IMR-90 (cell line): ENCODE results near the gene PITPNM1. TPM values are rescaled to one million over a fixed set of nuclear protein-coding genes. Genes with fewer than 3 reads are reported as not detected.
A peak's percentile ranks its signal among the peaks of the same experiment; 100 is the strongest.

Source experiments
- ATAC-seq: fragments of 200-7000 bp; cut with Tn5 transposase; 2 replicates; pipeline ENCODE4 v1.9.1; 2020; ENCODE audit warnings: low read depth, mild to moderate bottlenecking, moderate library complexity
- BruUV-seq: library from RNA; stranded (reverse); fragments of 400-500 nt; replicated peaks from 2 replicates; lab custom pipeline; 2021; lab: Mats Ljungman, UMichigan
- CTCF ChIA-PET: fragments of 300-600 bp; formaldehyde crosslinking; extraction: SDS; loops from one replicate; lab custom pipeline; 2021; ENCODE audit warnings: antibody characterized with exemption; lab: Yijun Ruan, JAX
- POLR2A ChIA-PET: fragments of 300-600 bp; sonication (Branson Sonifier 250); formaldehyde crosslinking; loops from one replicate; lab custom pipeline; 2022; ENCODE audit warnings: antibody characterized with exemption; ENCODE audit not compliant: unreplicated experiment; lab: Charles Lee
- DNase-seq: peaks from one replicate; pipeline ENCODE4 v3.0.0; 2013
- H2AFZ ChIP-seq: replicated peaks from 2 replicates; pipeline ENCODE3; 2013; ENCODE audit warnings: low read length, mild to moderate bottlenecking; ENCODE audit not compliant: poor library complexity
- H2AK5ac ChIP-seq: 2 replicates; pipeline ENCODE4 v1.6.1; 2013; ENCODE audit warnings: low read depth, low read length, inconsistent platforms
- H2AK9ac ChIP-seq: replicated peaks from 2 replicates; pipeline ENCODE3; 2013; ENCODE audit warnings: mild to moderate bottlenecking, low read depth, low read length, moderate library complexity; ENCODE audit not compliant: poor library complexity
- H2BK120ac ChIP-seq: 2 replicates; pipeline ENCODE4 v1.6.1; 2013; ENCODE audit warnings: low read depth, low read length, inconsistent platforms
- H2BK15ac ChIP-seq: 3 replicates; pipeline ENCODE4 v1.6.1; 2013; ENCODE audit warnings: low read depth, low read length, inconsistent platforms
- H2BK20ac ChIP-seq: 2 replicates; pipeline ENCODE4 v1.6.1; 2013; ENCODE audit warnings: low read depth, mild to moderate bottlenecking, inconsistent platforms, low read length, moderate library complexity
- H2BK5ac ChIP-seq: 2 replicates; pipeline ENCODE4 v1.6.1; 2013; ENCODE audit warnings: mild to moderate bottlenecking, low read depth, low read length, inconsistent platforms; ENCODE audit not compliant: poor library complexity, severe bottlenecking
- H3K14ac ChIP-seq: replicated peaks from 2 replicates; pipeline ENCODE4 v1.6.1; 2013; ENCODE audit warnings: low read depth, low read length, inconsistent platforms
- H3K18ac ChIP-seq: 2 replicates; pipeline ENCODE4 v1.6.1; 2013; ENCODE audit warnings: low read depth, low read length, control low read depth
- H3K23ac ChIP-seq: 2 replicates; pipeline ENCODE4 v1.6.1; 2013; ENCODE audit warnings: low read depth, low read length, inconsistent platforms
- H3K27ac ChIP-seq: 2 replicates; pipeline ENCODE4 v1.5.1; 2013; ENCODE audit warnings: mild to moderate bottlenecking, control low read depth, low read length; ENCODE audit not compliant: insufficient read depth
- H3K27me3 ChIP-seq: 2 replicates; pipeline ENCODE4 v1.6.1; 2013; ENCODE audit warnings: low read length; ENCODE audit not compliant: control insufficient read depth, insufficient read depth
- H3K36me3 ChIP-seq: 2 replicates; pipeline ENCODE4 v1.6.1; 2013; ENCODE audit warnings: low read length, mixed read lengths; ENCODE audit not compliant: control insufficient read depth, insufficient read depth
- H3K4ac ChIP-seq: 2 replicates; pipeline ENCODE4 v1.6.1; 2013; ENCODE audit warnings: low read depth, low read length, inconsistent platforms
- H3K4me1 ChIP-seq: 2 replicates; pipeline ENCODE4 v1.6.1; 2013; ENCODE audit warnings: low read length, mixed read lengths; ENCODE audit not compliant: control insufficient read depth, insufficient read depth
- H3K4me2 ChIP-seq: 2 replicates; pipeline ENCODE4 v1.6.1; 2013; ENCODE audit warnings: low read depth, mild to moderate bottlenecking, control low read depth, low read length, moderate library complexity
- H3K4me3 ChIP-seq: 2 replicates; pipeline ENCODE4 v1.5.1; 2013; ENCODE audit warnings: low read depth, mild to moderate bottlenecking, control low read depth, low read length, moderate library complexity; ENCODE audit not compliant: insufficient read depth
- H3K56ac ChIP-seq: 2 replicates; pipeline ENCODE4 v1.6.1; 2013; ENCODE audit warnings: low read length, inconsistent platforms; ENCODE audit not compliant: insufficient read depth; ENCODE audit errors: extremely low read depth
- H3K79me1 ChIP-seq, 2 experiments: 2 replicates each; pipeline ENCODE4 v1.6.1; 2013; ENCODE audit warnings: low read length in 2 of 2, inconsistent platforms in 1 of 2, low read depth in 1 of 2
- H3K9ac ChIP-seq: 2 replicates; pipeline ENCODE4 v1.6.1; 2013; ENCODE audit warnings: low read depth, low read length, control low read depth
- H3K9me1 ChIP-seq: 2 replicates; pipeline ENCODE4 v1.6.1; 2013; ENCODE audit warnings: low read length, inconsistent platforms; ENCODE audit not compliant: insufficient read depth
- H3K9me3 ChIP-seq: 2 replicates; pipeline ENCODE4 v1.6.1; 2013; ENCODE audit warnings: low read length; ENCODE audit not compliant: control insufficient read depth, insufficient read depth
- H4K20me1 ChIP-seq: 2 replicates; pipeline ENCODE4 v1.6.1; 2013; ENCODE audit warnings: low read length, inconsistent platforms; ENCODE audit not compliant: insufficient read depth
- H4K5ac ChIP-seq: 2 replicates; pipeline ENCODE4 v1.6.1; 2013; ENCODE audit warnings: mild to moderate bottlenecking, low read depth, low read length, control low read depth
- H4K8ac ChIP-seq, 2 experiments: 2 replicates each; pipeline ENCODE4 v1.6.1; 2013; ENCODE audit warnings: low read depth in 2 of 2, low read length in 2 of 2, control low read depth in 1 of 2, inconsistent platforms in 1 of 2
- H4K91ac ChIP-seq: 2 replicates; pipeline ENCODE4 v1.6.1; 2013; ENCODE audit warnings: low read depth, low read length, inconsistent platforms; ENCODE audit not compliant: insufficient read depth
- CEBPB ChIP-seq: IDR thresholded peaks from 2 replicates; pipeline ENCODE4 v1.6.1; 2012; ENCODE audit warnings: low read depth, low read length, improper control_type of control experiment
- FOS ChIP-seq: fragments of 150-350 bp; IDR thresholded peaks from 2 replicates; pipeline ENCODE4 v1.6.1; 2016; ENCODE audit warnings: low read depth, low read length
- MAZ ChIP-seq: IDR thresholded peaks from 2 replicates; pipeline ENCODE4 v1.6.1; 2012; ENCODE audit warnings: low read depth, mild to moderate bottlenecking, low read length, improper control_type of control experiment, moderate library complexity, borderline replicate concordance
- MXI1 ChIP-seq: IDR thresholded peaks from 2 replicates; pipeline ENCODE4 v1.6.1; 2012; ENCODE audit warnings: low read depth, mild to moderate bottlenecking, low read length, moderate library complexity, borderline replicate concordance
- NFE2L2 ChIP-seq: fragments of 150-350 bp; IDR thresholded peaks from 2 replicates; pipeline ENCODE4 v1.6.1; 2016; ENCODE audit warnings: low read depth, mild to moderate bottlenecking, low read length
- POLR2A ChIP-seq: IDR thresholded peaks from 2 replicates; pipeline ENCODE4 v1.6.1; 2012; ENCODE audit warnings: mild to moderate bottlenecking, low read depth, low read length
- RAD21 ChIP-seq: IDR thresholded peaks from 2 replicates; pipeline ENCODE4 v1.6.1; 2012; ENCODE audit warnings: low read length, improper control_type of control experiment
- RCOR1 ChIP-seq: IDR thresholded peaks from 2 replicates; pipeline ENCODE4 v1.6.1; 2012; ENCODE audit warnings: mild to moderate bottlenecking, low read length, improper control_type of control experiment; ENCODE audit not compliant: insufficient replicate concordance
- RFX5 ChIP-seq: IDR thresholded peaks from 2 replicates; pipeline ENCODE4 v1.8.0; 2012; ENCODE audit warnings: low read depth, mild to moderate bottlenecking, low read length, moderate library complexity
- SMC3 ChIP-seq: fragments of 150-350 bp; IDR thresholded peaks from 2 replicates; pipeline ENCODE4 v1.6.1; 2016; ENCODE audit warnings: low read depth, mild to moderate bottlenecking, antibody characterized with exemption, low read length, moderate library complexity
- WGBS, 2 experiments: methylation state at CpG; one replicate each; pipeline versions ENCODE4 v1.1.5 to v1.1.7; 2013; ENCODE audit warnings: missing lambda C conversion rate in 2 of 2; ENCODE audit not compliant: insufficient read length in 1 of 2; ENCODE audit errors: extremely low coverage in 2 of 2; 5-methylcytosine and 5-hydroxymethylcytosine counted together
- dilution Hi-C: fragments of 300-500 bp; cut with HindIII; formaldehyde crosslinking; loops from one replicate; pipeline ENCODE4 v1.14.3; 2018; ENCODE audit warnings: low sequenced_read_pairs; ENCODE audit not compliant: unreplicated experiment
- in situ Hi-C: fragments of 300-500 bp; cut with MboI; formaldehyde crosslinking; loops from 3 replicates; pipeline ENCODE4 v1.14.3; 2019; ENCODE audit warnings: low sequenced_read_pairs, inconsistent platforms, mixed read lengths
- intact Hi-C: fragments of 100-400 bp; cut with micrococcal nuclease; formaldehyde crosslinking; loops from 2 replicates; pipeline ENCODE4 v1.10.0; 2022
- polyA plus RNA-seq, 3 experiments: library from polyadenylated mRNA; depleted of rRNA; stranded (reverse); fragments of >200 nt; gene quantifications; 2 replicates each; pipeline ENCODE4 v1.2.3, GENCODE V29; 2012; ENCODE audit warnings: low replicate concordance in 1 of 3
- total RNA-seq: library from RNA; depleted of rRNA; stranded (reverse); fragments of >200 nt; gene quantifications from 2 replicates; pipeline ENCODE4 v1.2.3, GENCODE V29; 2012
- TF ChIP-seq, protein P1 (sequence below): conservative IDR thresholded peaks from 2 replicates; pipeline ENCODE4 v1.5.1; 2012; ENCODE audit warnings: mild to moderate bottlenecking, low read depth, low read length, improper control_type of control experiment

Gene PITPNM1
- total and polyA plus RNA-seq, 2 of the 4 experiments (the other 2 are of a cell fraction) = 5.0 to 15.4 TPM

DNA sequence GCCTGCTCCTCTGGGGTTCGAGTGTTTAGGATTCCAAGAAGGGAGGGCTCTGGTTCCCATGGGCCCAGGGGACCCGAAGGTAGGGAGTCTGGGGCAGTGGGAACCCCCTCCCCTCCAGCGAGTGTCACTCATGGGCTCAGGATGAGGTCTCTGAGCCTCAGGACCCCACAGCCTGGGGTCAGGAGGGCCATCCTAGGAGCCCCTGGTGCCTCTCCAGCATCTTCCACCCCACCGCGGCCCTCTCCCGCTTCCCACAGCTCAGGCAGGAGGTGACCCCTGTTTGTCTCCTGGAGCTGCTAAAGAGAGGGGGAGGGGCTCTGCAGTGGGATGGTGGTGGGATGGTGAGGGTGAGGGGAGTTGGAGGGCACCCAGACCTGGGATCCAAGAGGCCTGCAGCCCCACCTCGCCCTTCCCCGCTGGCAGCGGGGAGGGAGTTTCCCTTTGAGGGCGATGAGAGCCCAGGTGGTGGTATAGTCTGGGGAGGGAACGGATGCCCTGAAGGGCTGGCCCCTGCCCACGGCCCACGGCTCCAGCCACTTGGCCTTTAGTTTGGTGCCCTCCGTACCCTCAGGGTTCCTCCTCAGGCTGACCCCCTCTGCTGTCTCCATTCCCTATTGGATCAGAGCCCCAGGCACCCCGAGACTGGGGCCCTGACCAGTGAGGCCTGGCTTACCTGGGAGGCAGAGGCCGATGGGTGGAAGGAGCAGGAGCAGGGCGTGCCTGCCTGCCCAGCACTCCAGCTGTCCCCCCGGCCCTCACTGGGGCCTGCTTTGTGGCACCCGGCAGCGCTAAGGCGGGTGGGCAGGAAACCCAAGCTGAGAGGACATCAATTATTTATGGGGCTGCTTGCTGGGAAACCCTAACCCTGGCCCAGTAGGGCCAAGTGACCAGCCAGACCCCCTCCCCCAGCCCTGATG is 51.1 kb downstream of the PITPNM1 start (continued):
- TF ChIP-seq SMC3 = no peak

DNA sequence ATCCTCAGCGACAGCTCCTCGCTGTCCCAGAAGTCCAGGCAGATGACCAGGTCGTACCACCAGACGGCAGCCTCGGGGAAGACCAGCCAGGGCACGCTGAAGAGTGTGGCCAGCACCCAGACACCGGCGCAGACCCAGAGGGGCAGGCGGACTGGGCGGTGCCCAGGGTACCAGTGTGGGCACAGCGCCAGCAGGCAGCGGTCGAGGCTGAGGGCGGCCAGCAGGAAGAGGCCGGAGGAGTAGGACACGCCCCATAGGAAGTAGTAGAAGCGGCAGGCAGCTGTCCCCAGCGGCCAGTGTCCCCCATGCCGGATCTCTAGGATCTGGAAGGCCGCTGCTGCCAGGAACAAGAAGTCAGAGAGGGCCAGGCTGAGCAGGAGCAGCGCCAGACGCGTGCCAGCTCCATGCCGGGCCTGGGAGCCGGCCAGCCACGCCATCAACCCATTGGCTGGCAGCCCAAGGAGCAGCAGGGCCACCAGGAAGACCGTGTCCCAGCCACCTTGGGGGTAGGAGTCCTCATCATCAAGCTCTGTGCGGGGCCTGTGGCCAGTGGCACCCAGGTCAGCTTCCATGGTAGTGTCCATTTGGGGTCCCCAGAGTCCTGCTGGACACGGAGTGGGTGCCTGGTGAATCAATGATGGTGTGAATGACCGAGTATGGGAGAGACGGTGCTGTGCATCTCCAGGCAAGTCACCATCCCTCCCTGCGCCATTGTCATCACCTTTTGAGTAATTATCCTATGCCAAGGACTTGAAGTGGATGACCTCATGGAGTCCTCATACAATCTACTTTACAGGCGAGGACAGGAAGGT is 52.8 kb downstream of the PITPNM1 start, which contains the start of gene GPR152:
Gene GPR152, minus strand, starts transcription at position 589 of the 812 bp plus-strand sequence. Its CDS starts 5 bp downstream, at position 584.
- 85% methylated on average over 28 of the region's 33 CpGs; no CpG with 5 or more reads in 1 of the 2 experiments for WGBS, 2 experiments
- DNase-seq = no peak
- in situ Hi-C loops = no loop called here

More for the DNA sequence above, 52.8 kb downstream of the PITPNM1 start, which contains the start of gene GPR152:
- H2AK9ac ChIP-seq = no peak within 1 kb of the TSS
- TF ChIP-seq MXI1 (no peak), FOS (no peak), SMC3 (no peak), POLR2A (no peak), RAD21 (no peak), RCOR1 (no peak), CEBPB (no peak), NFE2L2 (no peak), MAZ (no peak), RFX5 (no peak)
- TF ChIP-seq, protein P1, sequence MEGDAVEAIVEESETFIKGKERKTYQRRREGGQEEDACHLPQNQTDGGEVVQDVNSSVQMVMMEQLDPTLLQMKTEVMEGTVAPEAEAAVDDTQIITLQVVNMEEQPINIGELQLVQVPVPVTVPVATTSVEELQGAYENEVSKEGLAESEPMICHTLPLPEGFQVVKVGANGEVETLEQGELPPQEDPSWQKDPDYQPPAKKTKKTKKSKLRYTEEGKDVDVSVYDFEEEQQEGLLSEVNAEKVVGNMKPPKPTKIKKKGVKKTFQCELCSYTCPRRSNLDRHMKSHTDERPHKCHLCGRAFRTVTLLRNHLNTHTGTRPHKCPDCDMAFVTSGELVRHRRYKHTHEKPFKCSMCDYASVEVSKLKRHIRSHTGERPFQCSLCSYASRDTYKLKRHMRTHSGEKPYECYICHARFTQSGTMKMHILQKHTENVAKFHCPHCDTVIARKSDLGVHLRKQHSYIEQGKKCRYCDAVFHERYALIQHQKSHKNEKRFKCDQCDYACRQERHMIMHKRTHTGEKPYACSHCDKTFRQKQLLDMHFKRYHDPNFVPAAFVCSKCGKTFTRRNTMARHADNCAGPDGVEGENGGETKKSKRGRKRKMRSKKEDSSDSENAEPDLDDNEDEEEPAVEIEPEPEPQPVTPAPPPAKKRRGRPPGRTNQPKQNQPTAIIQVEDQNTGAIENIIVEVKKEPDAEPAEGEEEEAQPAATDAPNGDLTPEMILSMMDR = no peak
- H3K4ac ChIP-seq = no peak within 1 kb of the TSS
- no peaks in the 10 kb centered on the region for H3K4me1 ChIP-seq
- H4K20me1 ChIP-seq = no peaks in the 10 kb centered on the region
- H2AK5ac ChIP-seq = no peak within 1 kb of the TSS
- no peak within 1 kb of the TSS for H3K18ac ChIP-seq
- no peak within 1 kb of the TSS for H4K8ac ChIP-seq
- H3K56ac ChIP-seq = no peak within 1 kb of the TSS
- H3K9ac ChIP-seq = no peak within 1 kb of the TSS
- no TSS peak for BruUV-seq
- H3K14ac ChIP-seq = no peak within 1 kb of the TSS
- H2AFZ ChIP-seq = peak within 1 kb of the TSS; percentile 58
- no peaks in the 10 kb centered on the region for H3K9me3 ChIP-seq
- H3K27me3 ChIP-seq = peaks cover 23% of the 10 kb centered on the region; the same call in 1 of the 2 replicates
- POLR2A ChIA-PET = no interaction called here
- no peak within 1 kb of the TSS for H3K4me2 ChIP-seq
- H4K91ac ChIP-seq = no peak within 1 kb of the TSS
- CTCF ChIA-PET = no interaction called here
- H3K79me1 ChIP-seq = no peaks in the 10 kb centered on the region
- no peak within 1 kb of the TSS for H2BK5ac ChIP-seq
- intact Hi-C loops (no loop called here), dilution Hi-C loops (no loop called here)
- no peaks in the 10 kb centered on the region for H3K9me1 ChIP-seq
- H3K23ac ChIP-seq = no peak within 1 kb of the TSS
- no peak within 1 kb of the TSS for H2BK15ac ChIP-seq
- ATAC-seq = no peak
- H2BK20ac ChIP-seq = no peak within 1 kb of the TSS
- no peak within 1 kb of the TSS for H4K5ac ChIP-seq
- H3K36me3 ChIP-seq = no peaks in the 10 kb centered on the region
- no peak within 1 kb of the TSS for H3K4me3 ChIP-seq
- no peak within 1 kb of the TSS for H2BK120ac ChIP-seq
- no peak within 1 kb of the TSS for H3K27ac ChIP-seq
